GM12878 (cell line): ENCODE data around the gene METTL15. TPM values are rescaled to one million over a fixed set of nuclear protein-coding genes. Genes with fewer than 3 reads are reported as not detected.

Source experiments
- ATAC-seq: fragments of 200-7000 bp; cut with Tn5 transposase; 3 replicates; pipeline ENCODE4 v1.9.1; 2020; ENCODE audit warnings: mild to moderate bottlenecking, moderate library complexity
- BruUV-seq: library from RNA; stranded (reverse); fragments of 400-500 nt; replicated peaks from 2 replicates; lab custom pipeline; 2021; lab: Mats Ljungman, UMichigan
- CTCF ChIA-PET: fragments of 300-600 bp; sonication (Branson Sonifier 250); formaldehyde crosslinking; extraction: SDS; loops from one replicate; lab custom pipeline; 2021; ENCODE audit warnings: inconsistent platforms; lab: Yijun Ruan, JAX
- POLR2A ChIA-PET: fragments of 350-600 bp; formaldehyde crosslinking; extraction: SDS; loops from one replicate; lab custom pipeline; 2021; ENCODE audit warnings: inconsistent platforms; lab: Charles Lee
- RAD21 ChIA-PET: fragments of 300-600 bp; sonication (Branson Sonifier 250); formaldehyde crosslinking; loops from one replicate; lab custom pipeline; 2023; ENCODE audit warnings: antibody characterized with exemption; ENCODE audit not compliant: unreplicated experiment; lab: Charles Lee
- SMC1A ChIA-PET: fragments of 300-600 bp; sonication (Branson Sonifier 250); formaldehyde crosslinking; loops from one replicate; lab custom pipeline; 2023; ENCODE audit not compliant: unreplicated experiment, uncharacterized antibody; lab: Charles Lee
- DNase-seq: peaks from one replicate; pipeline ENCODE4 v3.0.0-alpha.2; 2011; ENCODE audit warnings: low read depth, low spot score
- FAIRE-seq: peaks from 3 replicates; lab custom pipeline; 2011; peaks lifted over from hg19 to GRCh38; lab: Jason Lieb, UNC
- H2AFZ ChIP-seq: 2 replicates; pipeline ENCODE4 v1.6.0; 2011; ENCODE audit warnings: low read depth, low read length, control low read depth; ENCODE audit not compliant: control insufficient read depth
- H3K27ac ChIP-seq: 2 replicates; pipeline ENCODE4 v1.5.1; 2011; ENCODE audit warnings: control low read depth; ENCODE audit not compliant: control insufficient read depth, insufficient read depth
- H3K27me3 ChIP-seq, 2 experiments: replicated peaks in 1 of 2; 2 replicates each; pipeline versions ENCODE4 v1.6.0 to v1.6.1; 2011; ENCODE audit warnings: low read length in 1 of 2; ENCODE audit not compliant: control insufficient read depth in 2 of 2, insufficient read depth in 2 of 2
- H3K36me3 ChIP-seq, 2 experiments: 2 replicates each; pipeline ENCODE4 v1.5.1; 2011; ENCODE audit warnings: low read length in 1 of 2; ENCODE audit not compliant: control insufficient read depth in 2 of 2, insufficient read depth in 2 of 2
- H3K4me1 ChIP-seq: 2 replicates; pipeline ENCODE4 v1.6.1; 2011; ENCODE audit warnings: mild to moderate bottlenecking, low read length, moderate library complexity, mixed read lengths; ENCODE audit not compliant: control insufficient read depth, insufficient read depth
- H3K4me2 ChIP-seq: 2 replicates; pipeline ENCODE4 v1.6.0; 2011; ENCODE audit warnings: control low read depth; ENCODE audit not compliant: control insufficient read depth, insufficient read depth
- H3K4me3 ChIP-seq: fragments of 200-600 bp; sonication (generic); 2 replicates; pipeline ENCODE4 v1.5.1; 2016
- H3K79me2 ChIP-seq: 2 replicates; pipeline ENCODE4 v1.6.0; 2011; ENCODE audit warnings: low read length; ENCODE audit not compliant: control insufficient read depth, insufficient read depth
- H3K9ac ChIP-seq: 2 replicates; pipeline ENCODE4 v1.8.0; 2011; ENCODE audit warnings: low read length, control low read depth, mixed read lengths; ENCODE audit not compliant: control insufficient read depth, insufficient read depth
- H3K9me3 ChIP-seq: replicated peaks from 3 replicates; pipeline ENCODE4 v1.5.1; 2011; ENCODE audit warnings: mild to moderate bottlenecking, low read length; ENCODE audit not compliant: control insufficient read depth, insufficient read depth
- H4K20me1 ChIP-seq: 2 replicates; pipeline ENCODE4 v1.6.0; 2011; ENCODE audit not compliant: control insufficient read depth, insufficient read depth
- CHD1 ChIP-seq: IDR thresholded peaks from 2 replicates; pipeline ENCODE4 v1.6.1; 2012; ENCODE audit warnings: low read depth, low read length, improper control_type of control experiment
- CREB1 ChIP-seq: IDR thresholded peaks from 2 replicates; pipeline ENCODE4 v1.6.1; 2012; ENCODE audit warnings: low read depth, mild to moderate bottlenecking, inconsistent platforms
- ELK1 ChIP-seq: IDR thresholded peaks from 2 replicates; pipeline ENCODE4 v1.6.1; 2012; ENCODE audit warnings: low read depth, low read length, improper control_type of control experiment
- ESRRA ChIP-seq: IDR thresholded peaks from 2 replicates; pipeline ENCODE4 v1.6.1; 2012; ENCODE audit warnings: mild to moderate bottlenecking, low read length, improper control_type of control experiment
- FOS ChIP-seq: IDR thresholded peaks from 3 replicates; pipeline ENCODE4 v1.6.1; 2011; ENCODE audit warnings: borderline replicate concordance; ENCODE audit not compliant: insufficient read length; ENCODE audit errors: extremely low read depth
- FOXK2 ChIP-seq: fragments of 450-650 bp; IDR thresholded peaks from 2 replicates; pipeline ENCODE4 v1.6.1; 2017; ENCODE audit warnings: mild to moderate bottlenecking, moderate library complexity
- HDAC6 ChIP-seq: fragments of 200-600 bp; sonication (generic); IDR thresholded peaks from one replicate; pipeline ENCODE4 v1.8.0; 2017; ENCODE audit warnings: antibody characterized with exemption; ENCODE audit not compliant: unreplicated experiment
- MEF2A ChIP-seq: IDR thresholded peaks from 2 replicates; pipeline ENCODE4 v1.6.1; 2011; ENCODE audit warnings: low read depth, mild to moderate bottlenecking, low read length, moderate library complexity; ENCODE audit not compliant: insufficient read depth
- POLR2AphosphoS2 ChIP-seq: IDR thresholded peaks from 2 replicates; pipeline ENCODE4 v1.6.1; 2011; ENCODE audit warnings: low read depth, mild to moderate bottlenecking, low read length, improper control_type of control experiment, moderate library complexity
- PRDM15 ChIP-seq: fragments of 450-650 bp; formaldehyde crosslinking; IDR thresholded peaks from 2 replicates; pipeline ENCODE4 v1.4.0; 2020; ENCODE audit warnings: mild to moderate bottlenecking, moderate library complexity
- SMAD1 ChIP-seq: fragments of 450-650 bp; IDR thresholded peaks from 2 replicates; pipeline ENCODE4 v1.6.1; 2018; ENCODE audit warnings: mild to moderate bottlenecking, low read depth; ENCODE audit not compliant: partially characterized antibody
- SUZ12 ChIP-seq: fragments of 200-600 bp; sonication (generic); IDR thresholded peaks from one replicate; pipeline ENCODE4 v1.6.1; 2018; ENCODE audit warnings: antibody characterized with exemption, mild to moderate bottlenecking; ENCODE audit not compliant: unreplicated experiment
- TARDBP ChIP-seq: IDR thresholded peaks from 2 replicates; pipeline ENCODE4 v1.6.1; 2016; ENCODE audit warnings: borderline replicate concordance
- ZBTB33 ChIP-seq: fragments of 450-650 bp; IDR thresholded peaks from 2 replicates; pipeline ENCODE4 v1.6.1; 2017; ENCODE audit warnings: mild to moderate bottlenecking
- ZNF207 ChIP-seq: fragments of 450-650 bp; IDR thresholded peaks from 2 replicates; pipeline ENCODE4 v1.6.1; 2014; ENCODE audit warnings: antibody characterized with exemption, mild to moderate bottlenecking, borderline replicate concordance
- ZSCAN29 ChIP-seq: fragments of 450-650 bp; IDR thresholded peaks from 2 replicates; pipeline ENCODE4 v1.6.1; 2017; ENCODE audit warnings: mild to moderate bottlenecking, moderate library complexity
- ZZZ3 ChIP-seq: IDR thresholded peaks from 2 replicates; pipeline ENCODE4 v1.6.1; 2011; ENCODE audit warnings: low read depth; ENCODE audit not compliant: control insufficient read depth, insufficient read length
- in situ Hi-C: fragments of 300-500 bp; cut with MboI; formaldehyde crosslinking; loops from 9 replicates; pipeline ENCODE4 v1.14.3; 2018; ENCODE audit warnings: mixed read lengths
- intact Hi-C: fragments of 100-400 bp; cut with micrococcal nuclease; formaldehyde crosslinking; loops from one replicate; pipeline ENCODE4 v1.14.2; 2022; ENCODE audit not compliant: unreplicated experiment
- polyA plus RNA-seq, 11 experiments: library from polyadenylated mRNA; depleted of rRNA in 4 of 11; unstranded in 6 of 11; stranded (reverse) in 5 of 11; fragments of >200 nt; fragmentation: Nextera tagmentation in 4 of 11; fragmentation: Illumina TruSeq in 1 of 11; extraction: Ambion mirVana in 4 of 11; extraction: Trizol in 1 of 11; gene quantifications; 1 replicate in 1 of 11; 2 replicates in 10 of 11; pipeline versions ENCODE4 v1.2.1 to v1.2.3, GENCODE V29; 2011 to 2016; ENCODE audit warnings: inconsistent platforms in 2 of 11, missing spikeins in 2 of 11, low read depth in 1 of 11
- total RNA-seq, 4 experiments: library from RNA; depleted of rRNA in 3 of 4; stranded (reverse); fragments of >200 nt in 3 of 4; fragmentation: Illumina TruSeq in 1 of 4; extraction: Trizol in 1 of 4; gene quantifications; 2 replicates each; pipeline versions ENCODE4 v1.2.1 to v1.2.3, GENCODE V29; 2013 to 2021
- TF ChIP-seq, protein P1 (sequence below): fragments of 450-650 bp; IDR thresholded peaks from 2 replicates; pipeline ENCODE4 v1.6.1; 2018; ENCODE audit warnings: borderline replicate concordance, mild to moderate bottlenecking; ENCODE audit not compliant: partially characterized antibody

The METTL15 gene
- total and polyA plus RNA-seq, 10 of the 15 experiments (the other 5 are each of a cell fraction or from before 2014, with no cell fraction given): 7.9 to 16.9 (median 14.4) TPM

GRCh38 chr11:28350216-28350615 lies 242.0 kb downstream of the METTL15 start:
- no TSS peak for BruUV-seq
- Histone ChIP-seq H3K9ac (no peak overlapping the region), H3K4me2 (no peak overlapping the region), H3K9me3 (no peaks in the 10 kb centered on the region), H3K4me1 (no peaks in the 10 kb centered on the region), H3K27me3 (no peaks in the 10 kb centered on the region), H4K20me1 (no peaks in the 10 kb centered on the region), H3K4me3 (no peak overlapping the region), H3K36me3 (no peaks in the 10 kb centered on the region), H3K27ac (no peak overlapping the region), H3K79me2 (no peaks in the 10 kb centered on the region), H2AFZ (no peak overlapping the region)
- no peak for FAIRE-seq
- ChIA-PET CTCF (no interaction called here), POLR2A (no interaction called here), RAD21 (no interaction called here), SMC1A (no interaction called here)
- intact Hi-C loops (no loop called here), in situ Hi-C loops (no loop called here)
- ATAC-seq: no peak
- DNase-seq: no peak
- TF ChIP-seq SMAD1 (no peak), ZSCAN29 (no peak), HDAC6 (no peak), FOS (no peak), MEF2A (no peak), CREB1 (no peak), PRDM15 (CRISPR knock-in tag) (no peak), CHD1 (no peak), ELK1 (no peak), SUZ12 (no peak), ZNF207 (no peak), ESRRA (no peak), ZBTB33 (no peak), FOXK2 (no peak), ZZZ3 (no peak), TARDBP (no peak), POLR2AphosphoS2 (no peak)
- TF ChIP-seq, protein P1, sequence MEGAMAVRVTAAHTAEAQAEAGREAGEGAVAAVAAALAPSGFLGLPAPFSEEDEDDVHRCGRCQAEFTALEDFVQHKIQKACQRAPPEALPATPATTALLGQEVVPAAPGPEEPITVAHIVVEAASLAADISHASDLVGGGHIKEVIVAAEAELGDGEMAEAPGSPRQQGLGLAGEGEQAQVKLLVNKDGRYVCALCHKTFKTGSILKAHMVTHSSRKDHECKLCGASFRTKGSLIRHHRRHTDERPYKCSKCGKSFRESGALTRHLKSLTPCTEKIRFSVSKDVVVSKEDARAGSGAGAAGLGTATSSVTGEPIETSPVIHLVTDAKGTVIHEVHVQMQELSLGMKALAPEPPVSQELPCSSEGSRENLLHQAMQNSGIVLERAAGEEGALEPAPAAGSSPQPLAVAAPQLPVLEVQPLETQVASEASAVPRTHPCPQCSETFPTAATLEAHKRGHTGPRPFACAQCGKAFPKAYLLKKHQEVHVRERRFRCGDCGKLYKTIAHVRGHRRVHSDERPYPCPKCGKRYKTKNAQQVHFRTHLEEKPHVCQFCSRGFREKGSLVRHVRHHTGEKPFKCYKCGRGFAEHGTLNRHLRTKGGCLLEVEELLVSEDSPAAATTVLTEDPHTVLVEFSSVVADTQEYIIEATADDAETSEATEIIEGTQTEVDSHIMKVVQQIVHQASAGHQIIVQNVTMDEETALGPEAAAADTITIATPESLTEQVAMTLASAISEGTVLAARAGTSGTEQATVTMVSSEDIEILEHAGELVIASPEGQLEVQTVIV: no peak
